Stomach (tissue), 9 donors: ENCODE data around the gene OR51D1. TPM values are rescaled to one million over a fixed set of nuclear protein-coding genes. Genes with fewer than 3 reads are reported as not detected.
A peak's percentile ranks its signal among the peaks of the same experiment; 100 is the strongest.

Source experiments
- DNase-seq, 2 donors: peaks; one replicate each; pipeline versions ENCODE4 v3.0.0 to v3.0.0-alpha.2; 2013 to 2019
- H3K27ac ChIP-seq, 5 donors: fragments of 200-600 bp in 4 of 5; sonication (generic) in 4 of 5; one replicate each; pipeline ENCODE4 v1.5.1; 2013 to 2019; ENCODE audit warnings: mild to moderate bottlenecking in 1 of 5, moderate library complexity in 1 of 5
- H3K27me3 ChIP-seq, 3 donors: fragments of 200-600 bp; sonication (generic); one replicate each; pipeline ENCODE4 v1.5.1; 2017 to 2019; ENCODE audit warnings: mixed run types in 1 of 3
- H3K36me3 ChIP-seq, 4 donors: fragments of 200-600 bp; sonication (generic); 1 replicate in 3 of 4; 2 replicates in 1 of 4; pipeline ENCODE4 v1.5.1; 2016 to 2019
- H3K4me1 ChIP-seq, 4 donors: fragments of 200-600 bp; sonication (generic); one replicate each; pipeline ENCODE4 v1.5.1; 2016 to 2019
- H3K4me3 ChIP-seq, 4 donors: fragments of 200-600 bp; sonication (generic) in 3 of 4; one replicate each; pipeline ENCODE4 v1.5.1; 2016 to 2019; ENCODE audit warnings: mild to moderate bottlenecking in 1 of 4
- H3K9me3 ChIP-seq, 4 donors: fragments of 200-600 bp; sonication (generic); one replicate each; pipeline ENCODE4 v1.5.1; 2016 to 2019
- EP300 ChIP-seq: sonication (generic); formaldehyde crosslinking; IDR thresholded peaks from one replicate; pipeline ENCODE4 v1.6.1; 2017; ENCODE audit warnings: antibody characterized with exemption
- POLR2A ChIP-seq, 4 donors: fragments of 450-650 bp; IDR thresholded peaks; one replicate each; pipeline ENCODE4 v1.6.1; 2016; ENCODE audit warnings: antibody characterized with exemption in 4 of 4, control low read depth in 2 of 4, mild to moderate bottlenecking in 1 of 4, moderate library complexity in 1 of 4
- POLR2AphosphoS5 ChIP-seq, 3 donors: sonication (generic); formaldehyde crosslinking; IDR thresholded peaks; one replicate each; pipeline ENCODE4 v1.6.1; 2016; ENCODE audit warnings: antibody characterized with exemption in 3 of 3
- WGBS, 5 donors: extraction: QIAGEN DNeasy Blood & Tissue Kit in 3 of 5; methylation state at CpG; one replicate each; pipeline versions ENCODE4 v1.1.5 to v1.1.7; 2013 to 2018; 5-methylcytosine and 5-hydroxymethylcytosine counted together
- intact Hi-C: fragments of 100-400 bp; cut with DNase I; formaldehyde crosslinking; loops from one replicate; pipeline ENCODE4 v1.15.1; 2023; ENCODE audit warnings: low total_unique reads
- polyA plus RNA-seq, 3 donors: library from polyadenylated mRNA; stranded (reverse); fragments of 200-250 nt; gene quantifications; one replicate each; pipeline ENCODE4 v1.2.3, GENCODE V29; 2013
- total RNA-seq, 5 donors: library from RNA; depleted of rRNA; stranded (reverse); fragments of >200 nt; gene quantifications; one replicate each; pipeline versions ENCODE4 v1.1.0 to v1.2.3, GENCODE V29; 2014 to 2016
- TF ChIP-seq, protein P1 (sequence below), 7 experiments: fragments of 450-650 bp in 4 of 7; fragments of 200-600 bp in 3 of 7; sonication (generic) in 3 of 7; IDR thresholded peaks; one replicate each; pipeline ENCODE4 v1.5.1; 2016 to 2019; ENCODE audit warnings: antibody characterized with exemption in 7 of 7, control low read depth in 2 of 7, mild to moderate bottlenecking in 1 of 7
- donor health status: healthy with polysubstance abuse.
- donor health status: Bipolar disorder and iron deficiency.
- donor health status: healthy.

OR51D1 gene
- total and polyA plus RNA-seq, 8 donors, result not detected

DNA sequence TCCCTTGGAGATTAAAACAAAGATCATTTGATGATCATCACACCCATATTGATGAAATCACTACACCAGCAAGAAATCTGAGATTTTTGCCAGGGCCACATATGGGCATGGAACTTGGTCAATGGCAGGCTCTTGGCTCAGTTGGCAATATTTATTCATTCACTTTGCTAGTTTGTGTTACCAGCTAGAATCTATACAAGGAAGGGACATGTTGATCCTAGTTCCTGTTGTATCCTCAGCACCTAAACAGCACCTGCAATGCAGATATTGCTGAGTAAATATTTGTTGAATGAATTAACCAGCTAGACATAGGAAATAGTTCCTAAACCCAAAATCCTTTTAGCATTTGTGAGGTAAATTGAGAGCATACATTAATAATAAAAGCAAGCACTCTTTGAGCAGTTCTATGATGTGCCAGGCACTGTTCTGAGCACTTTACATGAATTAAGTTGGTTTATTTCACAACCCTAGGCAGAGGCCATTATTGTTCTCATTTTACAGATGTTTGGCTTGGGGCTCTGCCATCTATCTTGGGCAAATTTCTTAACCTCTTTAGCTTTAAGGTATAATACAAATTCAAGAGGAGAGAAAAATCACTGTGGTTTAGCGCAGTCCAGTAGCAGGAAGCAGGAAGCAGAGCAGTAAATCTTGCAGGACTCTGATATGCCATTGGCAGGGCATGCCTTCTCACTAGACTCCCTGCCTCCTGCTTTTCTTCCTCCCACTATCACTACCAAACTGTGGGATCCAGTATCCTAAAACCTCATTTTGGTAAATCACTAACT is 30.9 kb upstream of the OR51D1 start:
- 13 to 50% (median 32%) methylated on average over 1 of the region's 1 CpG for WGBS, 5 donors
- H3K27me3 ChIP-seq, result no peaks in the 10 kb centered on the region
- H3K4me3 ChIP-seq, result peak overlapping the region; percentile 61 to 75 (median 68)
- H3K9me3 ChIP-seq, result no peaks in the 10 kb centered on the region
- intact Hi-C loops, result no loop called here
- peaks cover 17 to 40% (median 38%) of the 10 kb centered on the region in 4 donors for H3K36me3 ChIP-seq
- H3K27ac ChIP-seq, result peak overlapping the region; percentile 23 to 93 (median 92)
- DNase-seq, result peak in 1 of 2 donors; percentile 24
- H3K4me1 ChIP-seq, result peaks cover 18 to 37% (median 26%) of the 10 kb centered on the region in 4 donors
- TF ChIP-seq EP300 (no peak), POLR2AphosphoS5 (IDR thresholded peaks at IDR 0.05) (peak in 1 of 3 donors; percentile 13), POLR2A (IDR thresholded peaks at IDR 0.05) (no peak)
- TF ChIP-seq, protein P1, sequence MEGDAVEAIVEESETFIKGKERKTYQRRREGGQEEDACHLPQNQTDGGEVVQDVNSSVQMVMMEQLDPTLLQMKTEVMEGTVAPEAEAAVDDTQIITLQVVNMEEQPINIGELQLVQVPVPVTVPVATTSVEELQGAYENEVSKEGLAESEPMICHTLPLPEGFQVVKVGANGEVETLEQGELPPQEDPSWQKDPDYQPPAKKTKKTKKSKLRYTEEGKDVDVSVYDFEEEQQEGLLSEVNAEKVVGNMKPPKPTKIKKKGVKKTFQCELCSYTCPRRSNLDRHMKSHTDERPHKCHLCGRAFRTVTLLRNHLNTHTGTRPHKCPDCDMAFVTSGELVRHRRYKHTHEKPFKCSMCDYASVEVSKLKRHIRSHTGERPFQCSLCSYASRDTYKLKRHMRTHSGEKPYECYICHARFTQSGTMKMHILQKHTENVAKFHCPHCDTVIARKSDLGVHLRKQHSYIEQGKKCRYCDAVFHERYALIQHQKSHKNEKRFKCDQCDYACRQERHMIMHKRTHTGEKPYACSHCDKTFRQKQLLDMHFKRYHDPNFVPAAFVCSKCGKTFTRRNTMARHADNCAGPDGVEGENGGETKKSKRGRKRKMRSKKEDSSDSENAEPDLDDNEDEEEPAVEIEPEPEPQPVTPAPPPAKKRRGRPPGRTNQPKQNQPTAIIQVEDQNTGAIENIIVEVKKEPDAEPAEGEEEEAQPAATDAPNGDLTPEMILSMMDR (IDR thresholded peaks at IDR 0.05), result no peak

DNA sequence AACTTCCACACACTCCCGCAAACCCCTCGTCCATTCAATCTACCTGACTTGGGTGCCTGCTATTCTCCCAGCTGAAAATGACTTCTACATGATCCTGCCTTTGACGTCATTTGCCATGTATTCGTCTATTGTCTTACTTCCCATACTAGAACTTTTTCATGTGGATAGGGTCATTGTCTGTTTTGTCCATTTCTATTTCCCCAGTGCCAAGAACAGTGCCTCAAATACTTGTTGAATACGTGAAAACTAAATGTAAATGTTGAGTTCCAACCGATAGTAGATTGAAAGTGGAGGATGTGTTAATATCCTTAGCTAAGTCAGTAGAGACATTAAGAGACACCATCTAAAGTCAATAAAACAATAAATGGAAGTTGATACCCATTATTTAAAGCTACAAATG is 30.2 kb upstream of the OR51D1 start:
- Histone ChIP-seq H3K27me3 (no peaks in the 10 kb centered on the region), H3K4me1 (peaks cover 18 to 37% (median 26%) of the 10 kb centered on the region in 4 donors), H3K27ac (peak overlapping the region; percentile 23 to 93 (median 92)), H3K36me3 (peaks cover 10 to 33% (median 31%) of the 10 kb centered on the region in 4 donors), H3K4me3 (peak overlapping the region; percentile 61 to 75 (median 68)), H3K9me3 (no peaks in the 10 kb centered on the region)
- 17 to 42% (median 19%) methylated on average over 6 of the region's 6 CpGs for WGBS, 5 donors
- TF ChIP-seq EP300, result no peak
- no peak for TF ChIP-seq POLR2AphosphoS5 (IDR thresholded peaks at IDR 0.05)
- no peak for TF ChIP-seq POLR2A (IDR thresholded peaks at IDR 0.05)
- TF ChIP-seq, protein P1 (IDR thresholded peaks at IDR 0.05), result no peak
- DNase-seq, result peak in 1 of 2 donors; percentile 19
- intact Hi-C loops, result no loop called here

DNA sequence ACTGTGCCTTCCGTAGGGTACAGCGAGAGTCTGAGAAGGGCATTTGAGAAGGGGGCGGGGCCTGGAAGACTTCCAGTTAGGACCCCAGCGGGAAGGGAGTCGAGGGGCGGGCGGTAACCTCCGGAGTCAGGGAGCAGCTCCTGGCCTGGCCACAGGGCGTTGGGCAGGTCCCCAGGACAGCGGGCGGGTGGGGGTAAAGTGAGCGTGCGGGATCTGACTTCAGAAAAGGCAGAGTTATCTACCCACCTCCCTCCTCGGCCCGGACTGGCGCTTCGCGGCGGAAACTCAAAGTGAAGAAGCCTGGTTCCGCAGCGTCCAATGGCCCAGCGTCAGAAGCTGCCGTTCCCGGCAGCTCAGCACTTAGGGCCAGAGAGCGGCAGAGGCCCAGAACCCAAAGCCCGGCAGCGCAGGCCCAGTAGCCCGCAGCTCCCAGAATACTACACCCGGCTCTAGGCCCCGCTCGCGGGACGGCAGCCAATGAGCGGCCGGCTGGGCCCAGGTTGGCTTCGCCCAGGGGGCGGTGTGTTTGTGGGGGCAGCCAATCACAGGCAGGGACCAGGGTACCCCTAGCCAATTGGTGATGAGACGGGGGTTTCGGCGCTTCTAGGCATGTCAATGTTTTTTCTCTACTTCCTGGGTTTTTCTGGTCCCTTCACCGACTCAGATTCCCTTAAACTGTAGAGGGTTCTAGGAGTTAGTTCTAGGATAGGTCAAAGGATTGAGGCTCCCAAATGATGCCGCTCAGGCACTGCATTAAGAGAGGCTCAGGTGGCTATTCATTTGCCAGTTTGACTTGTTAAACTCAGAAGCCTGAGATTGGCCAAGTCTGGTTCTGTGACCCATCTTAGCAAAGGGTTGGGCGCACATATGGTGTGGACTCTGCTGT is 29.3 kb upstream of the OR51D1 start, which contains the start of gene TRIM68:
Gene TRIM68, minus strand, starts transcription at position 451 of the 886 bp plus-strand sequence. CDS start 2,727 bp downstream, outside the sequence.
- Histone ChIP-seq H3K4me3 (peak within 1 kb of the TSS; percentile 61 to 75 (median 68)), H3K4me1 (peaks cover 18 to 37% (median 26%) of the 10 kb centered on the region in 4 donors), H3K9me3 (no peaks in the 10 kb centered on the region), H3K27me3 (no peaks in the 10 kb centered on the region), H3K27ac (peak within 1 kb of the TSS; percentile 92 to 93 (median 92)), H3K36me3 (peaks cover 5 to 24% (median 22%) of the 10 kb centered on the region in 4 donors)
- intact Hi-C loops, result no loop called here
- TF ChIP-seq POLR2A (IDR thresholded peaks at IDR 0.05), result peak in 1 of 4 donors; percentile 46
- TF ChIP-seq EP300, result no peak
- TF ChIP-seq POLR2AphosphoS5 (IDR thresholded peaks at IDR 0.05), result peak; percentile 35 to 80 (median 77)
- DNase-seq, result peak; percentile 96 to 98
- 4 to 7% (median 4%) methylated on average over 28 to 43 of the region's 43 CpGs for WGBS, 5 donors

DNA sequence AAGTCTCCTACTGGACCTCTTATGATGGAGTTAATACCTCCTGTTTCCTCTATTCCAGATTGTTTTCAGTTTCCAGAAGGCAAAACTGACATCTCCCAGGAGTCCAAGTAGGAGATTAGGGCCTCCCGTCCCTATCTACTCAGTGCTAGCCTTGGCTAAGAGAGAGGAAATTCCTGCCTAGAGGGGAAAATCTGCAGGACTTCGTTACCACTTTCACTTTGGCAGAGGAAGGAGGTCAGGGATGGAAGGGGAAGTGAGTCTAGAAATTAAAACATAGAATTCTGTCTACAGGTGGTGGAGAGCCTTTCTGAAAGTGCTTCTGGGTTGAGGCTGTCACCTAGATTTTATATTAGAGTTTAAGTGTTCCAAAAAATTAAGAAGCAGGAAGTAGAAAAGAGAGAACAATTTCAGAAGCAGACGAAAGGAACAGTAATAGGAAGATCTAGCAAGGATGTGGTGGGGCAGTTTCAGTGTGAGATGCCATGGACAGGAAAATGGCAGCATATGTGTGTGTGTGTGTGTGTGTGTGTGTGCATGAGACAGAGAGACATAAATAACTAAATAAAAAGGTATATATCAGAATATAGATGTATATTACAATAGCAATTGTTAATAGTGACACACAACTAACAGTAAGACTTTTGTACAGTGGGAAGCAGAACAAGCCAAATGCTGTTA is 26.9 kb upstream of the OR51D1 start:
- no peaks in the 10 kb centered on the region for H3K9me3 ChIP-seq
- no peaks in the 10 kb centered on the region for H3K27me3 ChIP-seq
- H3K4me3 ChIP-seq, result peak overlapping the region in 1 of 4 donors; percentile 8
- peak overlapping the region in 3 of 5 donors; percentile 16 to 45 (median 43) for H3K27ac ChIP-seq
- no peak for DNase-seq
- no peaks in the 10 kb centered on the region for H3K36me3 ChIP-seq
- H3K4me1 ChIP-seq, result peaks cover 18 to 37% (median 21%) of the 10 kb centered on the region in 4 donors
- intact Hi-C loops, result no loop called here
- no peak for TF ChIP-seq POLR2A (IDR thresholded peaks at IDR 0.05)
- no peak for TF ChIP-seq POLR2AphosphoS5 (IDR thresholded peaks at IDR 0.05)
- TF ChIP-seq, protein P1 (IDR thresholded peaks at IDR 0.05), result no peak
- no peak for TF ChIP-seq EP300
- WGBS, 5 donors, result 18 to 28% (median 22%) methylated on average over 3 of the region's 3 CpGs
